HepG2 (cell line): Measurements from ENCODE around the gene ABCG5. TPM values are rescaled to one million over a fixed set of nuclear protein-coding genes. Genes with fewer than 3 reads are reported as not detected.

Experiments used
- AHR ChIP-seq: IDR thresholded peaks from 2 replicates; pipeline ENCODE4 v1.6.1; 2018; ENCODE audit warnings: missing genetic modification reagents, missing compliant biosample characterization
- GATAD2A ChIP-seq: IDR thresholded peaks from 2 replicates; pipeline ENCODE4 v1.6.1; 2016
- HMG20B ChIP-seq: conservative IDR thresholded peaks from 2 replicates; pipeline ENCODE4 v1.6.1; 2016; ENCODE audit warnings: missing genetic modification reagents, missing compliant biosample characterization
- MAZ ChIP-seq, 2 experiments: sonication (generic) in 1 of 2; formaldehyde crosslinking in 1 of 2; IDR thresholded peaks; 2 replicates each; pipeline versions ENCODE4 v1.5.0 to v1.6.1; 2012 to 2020; ENCODE audit warnings: low read depth in 2 of 2, mild to moderate bottlenecking in 2 of 2, borderline replicate concordance in 1 of 2, improper control_type of control experiment in 1 of 2, low read length in 1 of 2, missing genetic modification reagents in 1 of 2, moderate library complexity in 1 of 2
- MED13 ChIP-seq: sonication (generic); formaldehyde crosslinking; IDR thresholded peaks from 2 replicates; pipeline ENCODE4 v1.5.0; 2020; ENCODE audit warnings: missing genetic modification reagents
- MXI1 ChIP-seq: IDR thresholded peaks from 3 replicates; pipeline ENCODE4 v1.6.1; 2012; ENCODE audit warnings: low read depth, low read length, inconsistent platforms, borderline replicate concordance
- PAF1 ChIP-seq: IDR thresholded peaks from 2 replicates; pipeline ENCODE4 v1.6.1; 2016; ENCODE audit warnings: missing genetic modification reagents, missing compliant biosample characterization
- PAXIP1 ChIP-seq: sonication (generic); formaldehyde crosslinking; conservative IDR thresholded peaks from 2 replicates; pipeline ENCODE4 v1.4.0; 2020; ENCODE audit warnings: mild to moderate bottlenecking, missing genetic modification reagents, moderate library complexity
- PPARG ChIP-seq: conservative IDR thresholded peaks from 2 replicates; pipeline ENCODE4 v1.6.1; 2016; ENCODE audit warnings: missing biosample characterization, missing genetic modification reagents
- RFXANK ChIP-seq: IDR thresholded peaks from 2 replicates; pipeline ENCODE4 v1.6.1; 2016
- TERF1 ChIP-seq: sonication (generic); formaldehyde crosslinking; IDR thresholded peaks from 2 replicates; pipeline ENCODE4 v1.8.0; 2022; ENCODE audit warnings: mild to moderate bottlenecking, missing genetic modification reagents, moderate library complexity
- TRIM24 ChIP-seq: sonication (generic); formaldehyde crosslinking; IDR thresholded peaks from 2 replicates; pipeline ENCODE4 v1.8.0; 2022; ENCODE audit warnings: mild to moderate bottlenecking, missing genetic modification reagents
- ZNF256 ChIP-seq: sonication (generic); formaldehyde crosslinking; conservative IDR thresholded peaks from 2 replicates; pipeline ENCODE4 v1.4.0; 2020; ENCODE audit warnings: missing genetic modification reagents
- ZNF260 ChIP-seq: sonication (generic); formaldehyde crosslinking; IDR thresholded peaks from 2 replicates; pipeline ENCODE4 v1.4.0; 2020; ENCODE audit warnings: missing genetic modification reagents, low read depth, mild to moderate bottlenecking, borderline replicate concordance
- ZNF432 ChIP-seq: sonication (generic); formaldehyde crosslinking; IDR thresholded peaks from 2 replicates; pipeline ENCODE4 v1.5.0; 2020; ENCODE audit warnings: missing genetic modification reagents, mild to moderate bottlenecking, borderline replicate concordance
- ZNF644 ChIP-seq: IDR thresholded peaks from 2 replicates; pipeline ENCODE4 v1.6.1; 2016; ENCODE audit warnings: low read depth
- polyA plus RNA-seq, 8 experiments: library from polyadenylated mRNA; depleted of rRNA in 3 of 8; stranded (reverse) in 7 of 8; unstranded in 1 of 8; fragments of >200 nt; fragmentation: Illumina TruSeq in 4 of 8; extraction: Trizol in 4 of 8; gene quantifications; 2 replicates each; pipeline versions ENCODE4 v1.2.1 to v1.2.3, GENCODE V29; 2011 to 2016; ENCODE audit warnings: low read depth in 4 of 8, missing spikeins in 1 of 8, mixed read lengths in 1 of 8; ENCODE audit not compliant: insufficient read depth in 1 of 8
- total RNA-seq, 5 experiments: library from RNA; depleted of rRNA; stranded (reverse); fragments of >200 nt; fragmentation: Illumina TruSeq; extraction: Trizol; gene quantifications; 2 replicates each; pipeline ENCODE4 v1.2.3, GENCODE V29; 2016; ENCODE audit warnings: low read depth in 1 of 5

The ABCG5 gene
- total and polyA plus RNA-seq, 2 of the 13 experiments (the other 11 are each of a cell fraction or from before 2014, with no cell fraction given): 15.1 to 39.0 TPM

GRCh38 chr2:43882312-43882711 is 43.7 kb upstream of the ABCG5 start (continued):
- TF ChIP-seq AHR (CRISPR knock-in tag) (no peak), ZNF432 (no peak), PAF1 (0 out of 2 replicates have a peak, but pooled peaks have one; percentile 53), MAZ (IDR thresholded peaks at IDR 0.05; ENCODE audit: borderline replicate concordance, low read depth, low read length) (no peak), MAZ (CRISPR knock-in tag; IDR thresholded peaks at IDR 0.05; ENCODE audit: low read depth) (no peak), PAXIP1 (CRISPR knock-in tag) (no peak), ZNF644 (CRISPR knock-in tag) (no peak), GATAD2A (0 out of 2 replicates have a peak, but pooled peaks have one; percentile 16), RFXANK (no peak), HMG20B (CRISPR knock-in tag) (no peak), MED13 (CRISPR knock-in tag) (no peak), MXI1 (no peak), TERF1 (CRISPR knock-in tag) (no peak), PPARG (no peak), TRIM24 (CRISPR knock-in tag) (no peak), ZNF260 (CRISPR knock-in tag) (no peak), ZNF256 (CRISPR knock-in tag) (no peak)
- TF ChIP-seq, all 625 proteins: peak for 12
